GM18873 (cell line): ENCODE results near the gene GTF2F1.
"Not testable (repeated sequence)": the region's sequence is repeated elsewhere in the genome, so short reads cannot be mapped to it uniquely, and the experiment has no call there.

Experiments used
- ATAC-seq: cut with Tn5 transposase; IDR thresholded peaks from one replicate; pipeline ENCODE4 v1.9.1; 2021; ENCODE audit warnings: mild to moderate bottlenecking, moderate library complexity, moderate number of reproducible peaks; ENCODE audit not compliant: unreplicated experiment, low FRiP score

GTF2F1 gene, protein sequence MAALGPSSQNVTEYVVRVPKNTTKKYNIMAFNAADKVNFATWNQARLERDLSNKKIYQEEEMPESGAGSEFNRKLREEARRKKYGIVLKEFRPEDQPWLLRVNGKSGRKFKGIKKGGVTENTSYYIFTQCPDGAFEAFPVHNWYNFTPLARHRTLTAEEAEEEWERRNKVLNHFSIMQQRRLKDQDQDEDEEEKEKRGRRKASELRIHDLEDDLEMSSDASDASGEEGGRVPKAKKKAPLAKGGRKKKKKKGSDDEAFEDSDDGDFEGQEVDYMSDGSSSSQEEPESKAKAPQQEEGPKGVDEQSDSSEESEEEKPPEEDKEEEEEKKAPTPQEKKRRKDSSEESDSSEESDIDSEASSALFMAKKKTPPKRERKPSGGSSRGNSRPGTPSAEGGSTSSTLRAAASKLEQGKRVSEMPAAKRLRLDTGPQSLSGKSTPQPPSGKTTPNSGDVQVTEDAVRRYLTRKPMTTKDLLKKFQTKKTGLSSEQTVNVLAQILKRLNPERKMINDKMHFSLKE

DNA sequence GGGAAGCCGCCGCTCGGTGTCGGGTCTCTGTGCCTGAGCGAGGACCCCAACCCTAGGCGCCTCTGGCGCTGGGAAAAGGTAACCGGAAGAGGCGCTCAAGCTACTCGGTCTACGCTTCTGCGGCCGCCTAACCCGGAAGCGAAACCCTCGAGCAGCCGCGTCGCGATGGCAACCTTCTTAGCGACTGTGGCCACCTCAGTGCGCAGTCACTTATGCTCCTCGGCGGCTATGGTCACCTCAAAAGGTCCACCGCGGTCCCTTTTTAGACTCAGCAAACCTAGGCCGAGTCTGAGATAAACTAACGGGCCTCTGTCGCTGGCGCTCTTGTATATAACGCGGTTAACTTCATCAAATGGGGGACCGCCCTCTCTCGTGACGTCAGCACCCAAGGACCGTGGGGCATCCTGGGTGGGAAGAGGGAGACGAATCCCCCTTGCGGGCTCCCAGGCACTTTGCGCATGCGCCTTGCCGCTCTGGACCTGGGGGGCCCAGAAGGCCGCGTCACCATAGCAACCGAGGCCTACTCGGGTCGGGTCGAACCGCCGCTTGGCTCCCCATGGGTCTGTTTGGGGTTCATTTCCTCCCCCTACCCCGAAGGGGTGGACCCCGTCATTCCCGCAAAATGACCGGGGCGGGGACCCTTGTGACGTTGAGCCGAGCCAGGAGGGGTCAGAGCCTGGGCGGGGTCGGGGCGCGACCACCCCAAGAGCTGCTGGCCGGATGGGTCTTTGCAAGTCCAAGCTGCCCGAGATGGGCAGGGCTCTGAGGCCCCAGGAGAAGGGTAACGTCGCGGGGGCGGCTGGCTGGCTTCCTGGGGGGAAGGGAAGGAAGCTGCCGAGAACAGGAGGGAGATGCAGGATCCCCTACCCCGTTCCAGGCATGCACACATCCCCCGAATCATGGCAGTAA, at the start of gene GTF2F1:
Gene GTF2F1, minus strand, starts transcription at position 91 of the 909 bp plus-strand sequence. CDS start 169 bp downstream, outside the sequence.
- ATAC-seq, result peak; percentile 72

DNA sequence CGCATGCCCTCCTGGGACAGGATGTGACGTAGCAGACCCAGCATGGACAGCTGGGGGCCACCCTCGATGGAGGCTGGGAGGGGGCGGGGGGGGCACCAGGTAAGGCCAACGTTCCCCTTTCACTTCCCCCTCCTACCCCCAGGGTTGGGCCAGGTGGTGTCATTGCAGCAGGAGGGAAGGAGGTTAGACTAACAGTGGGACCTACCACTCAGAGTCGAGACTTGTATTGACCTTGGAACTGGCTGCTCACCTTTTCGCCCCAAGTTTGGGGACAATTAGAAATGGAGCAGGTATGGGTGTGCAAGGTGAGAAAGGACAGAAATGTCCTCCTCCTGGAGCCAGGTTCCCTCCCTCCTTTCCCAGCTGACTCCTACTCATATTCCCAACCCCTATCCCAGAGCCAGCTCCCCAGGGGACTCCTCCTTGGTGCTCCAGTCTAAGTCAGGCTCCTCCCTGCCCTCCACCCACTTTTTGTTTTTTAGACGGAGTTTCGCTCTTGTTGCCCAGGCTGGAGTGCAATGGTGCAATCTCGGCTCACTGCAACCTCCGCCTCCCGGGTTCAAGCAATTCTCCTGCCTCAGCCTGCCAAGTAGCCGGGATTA, 49.2 kb upstream of the GTF2F1 start:
- no peak for ATAC-seq

DNA sequence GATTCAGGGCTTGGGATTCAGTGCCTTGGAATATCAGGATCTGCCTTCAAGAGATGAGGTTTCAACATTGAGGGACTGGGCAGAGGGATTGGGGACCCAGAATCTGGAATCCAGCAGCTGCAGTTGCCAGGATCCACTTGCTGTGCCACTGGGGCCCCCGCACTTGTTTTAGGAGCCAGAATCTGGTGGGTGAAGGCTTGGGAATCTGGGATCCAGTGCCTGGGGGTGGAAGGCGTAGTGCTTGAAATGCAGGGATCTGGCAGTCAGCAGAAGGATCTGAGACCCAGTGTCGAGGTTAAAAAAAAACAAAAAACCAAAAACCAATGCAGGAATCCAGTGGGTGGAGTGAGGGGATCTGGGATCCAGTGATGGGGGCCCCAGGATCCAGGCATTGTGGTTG, 47.9 kb upstream of the GTF2F1 start:
- ATAC-seq, result no peak

DNA sequence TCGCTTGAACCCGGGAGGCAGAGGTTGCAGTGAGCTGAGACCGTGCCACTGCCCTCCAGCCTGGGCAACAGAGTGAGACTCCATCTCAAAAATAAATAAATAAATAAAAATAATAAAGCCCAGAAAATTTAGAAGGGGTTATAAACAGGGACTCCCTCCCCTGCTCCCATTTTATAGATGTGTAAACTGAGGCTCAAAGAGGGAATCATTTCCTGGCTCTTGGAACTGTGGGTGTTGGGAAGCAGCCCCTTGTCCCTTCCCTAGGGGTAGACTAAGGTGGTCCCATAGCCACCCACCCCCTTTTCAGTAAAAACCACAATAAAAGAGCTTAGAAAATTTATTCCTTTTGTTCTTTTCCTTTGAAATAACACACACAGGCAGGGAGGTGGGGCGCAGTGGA, 46.8 kb upstream of the GTF2F1 start:
- no peak for ATAC-seq

DNA sequence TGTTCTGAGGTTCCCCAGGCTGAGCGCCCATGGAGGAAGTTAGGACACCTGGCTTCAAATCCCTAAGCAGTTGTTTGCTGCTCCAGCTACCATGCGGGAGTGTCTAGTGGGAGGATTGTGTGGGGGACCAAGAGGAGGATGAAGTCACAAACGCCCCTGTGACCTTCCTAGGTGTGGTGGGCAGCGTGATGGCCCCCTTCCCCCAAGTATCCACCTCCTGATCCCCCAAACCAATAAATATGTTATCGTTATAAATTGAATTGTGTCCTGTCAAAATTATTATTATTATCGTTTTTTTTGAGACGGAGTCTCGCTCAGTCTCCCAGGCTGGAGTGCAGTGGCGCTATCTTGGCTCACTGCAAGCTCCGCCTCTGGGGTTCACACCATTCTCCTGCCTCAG, 40.7 kb upstream of the GTF2F1 start, which contains the start of gene SLC25A41:
Gene SLC25A41, minus strand, starts transcription at position 101 of the 400 bp plus-strand sequence. Its CDS starts 70 bp downstream, at position 31.
- ATAC-seq, result no peak

DNA sequence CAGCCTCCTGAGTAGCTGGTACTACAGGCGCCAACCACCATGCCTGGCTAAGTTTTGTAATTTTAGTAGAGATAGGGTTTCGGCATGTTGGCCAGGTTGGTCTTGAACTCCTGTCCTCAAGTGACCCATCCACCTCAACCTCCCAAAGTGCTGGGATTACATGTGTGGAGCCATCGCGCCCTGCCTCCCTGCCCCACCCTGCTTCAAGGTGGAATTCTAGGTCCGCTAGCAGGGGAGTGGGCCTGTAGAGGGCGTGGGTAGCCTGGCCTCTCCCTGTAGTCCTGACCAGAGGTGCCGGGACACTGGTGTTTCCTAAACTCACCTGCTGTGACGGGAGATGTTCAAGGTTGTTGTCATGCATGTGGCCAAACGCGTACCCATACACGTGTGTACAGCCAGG, 40.2 kb upstream of the GTF2F1 start:
- no peak for ATAC-seq

DNA sequence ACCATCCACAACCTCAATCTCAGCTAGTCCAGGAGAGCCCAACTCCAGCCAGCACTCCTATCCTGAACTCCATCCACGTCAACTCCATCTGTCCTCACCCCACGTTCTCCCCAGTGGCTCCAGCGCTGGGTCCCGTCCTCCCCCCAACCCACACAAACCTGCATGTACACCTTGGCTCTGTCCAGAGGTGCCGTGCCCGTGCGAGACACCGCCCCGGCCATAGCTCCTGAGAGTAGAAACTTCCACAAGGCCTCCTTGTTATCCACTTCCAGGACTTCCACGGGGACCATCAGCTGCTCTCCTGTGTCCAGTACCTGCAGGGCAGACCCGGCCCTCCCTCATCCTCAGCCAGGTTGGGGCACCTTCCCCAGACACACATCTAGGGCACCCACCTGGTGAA, 38.9 kb upstream of the GTF2F1 start:
- no peak for ATAC-seq

DNA sequence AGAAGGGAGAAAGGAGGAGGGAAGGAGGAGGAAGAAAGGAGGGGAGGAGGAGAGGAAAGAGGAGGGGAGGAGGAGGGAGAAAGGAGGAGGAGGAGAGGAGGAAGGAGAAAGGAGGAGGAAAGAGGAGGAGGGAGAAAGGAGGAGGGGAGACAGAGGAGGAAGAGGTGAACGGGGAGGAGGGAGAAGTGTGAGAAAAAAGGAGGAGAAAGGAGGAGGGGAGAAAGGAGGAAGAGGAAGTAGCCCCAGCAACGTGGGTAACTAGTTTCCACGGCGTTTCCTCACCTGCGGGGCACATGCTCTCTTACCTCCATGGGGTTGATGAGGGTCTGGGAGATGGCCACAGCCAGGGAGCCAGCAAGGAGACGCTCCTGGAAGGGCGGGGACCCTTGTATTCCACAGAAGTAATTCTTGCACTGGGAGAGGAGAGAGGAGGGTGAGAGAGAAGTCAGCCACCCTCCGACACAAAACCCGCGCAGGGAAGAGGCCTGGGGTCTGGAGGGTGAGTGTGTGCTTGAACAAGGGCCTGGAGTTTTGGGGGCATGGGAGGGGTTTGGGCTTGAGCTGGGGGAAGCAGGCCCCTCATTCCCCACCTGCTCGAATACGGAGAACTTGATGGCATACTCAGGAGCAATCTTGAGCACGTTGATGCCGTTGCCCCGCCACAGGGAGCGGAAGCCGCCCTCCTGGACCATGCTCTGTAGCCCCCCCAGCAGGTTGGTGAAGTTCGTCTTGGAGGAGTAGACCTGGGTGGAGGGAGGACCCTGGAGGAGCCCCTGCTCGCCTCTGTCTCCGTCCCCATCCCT, 36.7 kb upstream of the GTF2F1 start:
- ATAC-seq, result no peak

DNA sequence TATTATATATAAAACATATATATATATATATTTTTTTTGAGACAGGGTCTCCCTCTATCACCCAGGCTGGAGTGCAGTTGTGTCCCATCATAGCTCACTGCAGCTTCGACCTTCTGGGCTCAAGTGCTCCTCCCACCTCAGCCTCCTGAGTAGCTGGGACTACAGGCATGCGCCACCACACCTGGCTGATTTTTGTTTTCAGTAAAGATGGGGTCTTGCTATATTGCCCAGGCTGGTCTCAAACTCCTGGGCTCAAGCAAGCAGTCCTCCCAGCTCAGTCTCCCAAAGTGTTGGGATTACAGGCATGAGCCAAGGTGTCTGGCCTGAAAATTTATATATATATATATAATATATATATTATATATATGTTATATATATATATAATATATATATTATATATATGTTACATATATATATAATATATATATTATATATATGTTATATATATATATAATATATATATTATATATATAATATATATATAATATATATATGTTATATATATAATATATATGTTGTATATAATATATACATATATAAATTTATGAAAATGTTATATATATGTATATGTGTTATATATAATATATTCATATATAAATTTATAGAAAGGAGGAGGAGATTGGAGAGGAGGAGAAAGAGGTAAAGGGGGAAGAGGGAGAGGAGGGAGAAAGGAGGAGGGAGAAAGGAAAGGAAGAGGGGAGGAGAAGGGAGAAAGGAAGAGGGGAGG, 35.9 kb upstream of the GTF2F1 start:
- ATAC-seq, result not testable (repeated sequence)

DNA sequence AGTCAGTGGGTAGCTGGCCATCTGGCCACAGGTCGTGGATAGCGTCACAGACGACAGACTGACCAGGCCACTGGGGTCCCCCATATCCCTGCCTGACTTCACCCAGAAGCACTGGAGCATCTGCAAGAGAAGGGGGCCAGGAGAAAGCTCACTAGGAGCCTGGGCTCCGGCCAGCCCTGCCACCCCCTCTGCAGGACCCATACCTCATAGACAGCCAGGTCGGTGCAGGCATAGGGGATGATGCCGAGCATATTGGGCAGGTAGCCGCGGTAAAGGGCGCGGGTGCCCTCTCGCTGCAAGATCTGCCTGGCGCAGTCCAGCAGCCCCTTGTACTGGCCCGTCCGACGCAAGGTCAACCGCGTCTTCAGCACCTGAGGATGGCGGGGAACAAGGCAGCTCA, 34.2 kb upstream of the GTF2F1 start:
- no peak for ATAC-seq

DNA sequence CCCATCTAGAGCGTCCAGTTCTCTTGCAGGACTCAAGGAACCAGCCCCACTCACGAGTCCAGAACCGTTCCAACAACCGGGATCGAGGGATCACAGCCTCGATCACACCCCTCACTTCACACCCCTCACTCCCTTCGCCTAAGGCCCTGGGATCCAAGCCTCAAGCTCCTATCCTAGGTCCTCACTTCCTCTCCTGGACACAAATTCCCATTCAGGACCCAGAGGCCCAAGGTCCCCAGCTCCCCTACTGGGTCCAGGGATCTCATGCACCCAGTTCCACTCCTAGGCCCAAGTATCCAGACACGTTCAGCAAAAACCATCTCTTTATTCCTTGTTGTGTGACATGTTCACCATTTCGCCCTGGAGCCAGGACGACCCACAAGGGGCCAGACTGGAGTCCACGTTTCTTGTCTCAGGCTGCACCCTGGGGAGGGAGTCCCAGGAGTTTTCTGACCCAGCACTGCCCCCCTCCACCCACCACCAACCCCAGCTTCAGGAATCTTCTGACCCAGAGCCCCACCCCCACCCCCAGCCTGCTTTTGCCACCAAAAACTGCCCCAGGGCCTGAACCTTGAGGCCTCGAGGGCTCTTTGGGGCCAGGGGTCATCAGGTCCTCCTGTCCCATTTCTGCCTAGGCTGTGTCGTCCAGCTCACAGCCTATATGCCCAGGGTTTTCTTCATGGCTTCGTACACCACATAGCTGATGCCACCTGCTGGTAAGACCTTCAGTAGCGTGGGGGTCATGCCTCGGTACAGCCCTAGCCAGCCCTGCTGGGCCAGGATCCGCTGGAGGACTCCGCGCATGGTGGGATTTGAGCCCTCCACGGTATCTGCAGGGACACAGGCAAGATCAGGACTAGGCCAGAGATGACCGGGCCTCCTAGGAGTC, 33.0 kb upstream of the GTF2F1 start:
- no peak for ATAC-seq

DNA sequence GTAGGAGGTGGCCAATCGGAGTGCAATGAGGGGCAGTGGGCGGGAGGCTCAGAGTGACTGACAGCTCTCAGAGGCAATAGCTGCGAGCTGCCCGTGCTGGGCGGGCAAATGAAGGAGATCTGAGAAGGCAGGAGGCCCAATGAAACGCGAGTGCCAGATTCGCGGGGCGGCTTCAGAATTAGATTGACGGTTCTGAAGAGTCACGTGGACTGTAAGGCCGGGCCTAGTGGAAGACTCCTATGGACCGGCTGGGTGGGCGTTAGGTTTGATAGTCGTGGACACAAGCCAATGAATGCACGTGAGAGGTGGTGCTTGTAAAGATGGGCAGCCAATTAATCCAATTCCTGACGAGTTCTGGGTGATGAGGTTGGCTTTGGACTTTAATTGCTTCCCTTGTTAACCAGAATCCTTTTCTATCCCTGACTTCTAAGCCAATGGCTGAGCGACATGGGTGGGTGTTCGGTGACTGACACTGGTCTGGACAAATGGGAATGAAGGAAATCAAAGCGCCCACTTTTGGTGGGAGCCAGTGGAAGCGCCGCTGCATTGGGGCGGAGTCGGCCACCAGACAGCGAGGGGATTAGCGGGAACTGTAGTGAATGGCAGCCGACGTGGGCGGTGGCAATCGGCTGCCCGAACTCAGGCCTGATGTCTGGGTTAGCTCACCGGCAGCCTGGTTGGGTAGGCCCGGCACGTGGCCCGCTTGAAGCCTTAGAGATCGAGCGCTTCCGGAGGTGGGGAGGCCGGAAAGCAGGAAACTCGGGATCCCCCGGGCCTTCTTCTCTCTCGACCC, 32.2 kb upstream of the GTF2F1 start:
- ATAC-seq, result peak; percentile 80

DNA sequence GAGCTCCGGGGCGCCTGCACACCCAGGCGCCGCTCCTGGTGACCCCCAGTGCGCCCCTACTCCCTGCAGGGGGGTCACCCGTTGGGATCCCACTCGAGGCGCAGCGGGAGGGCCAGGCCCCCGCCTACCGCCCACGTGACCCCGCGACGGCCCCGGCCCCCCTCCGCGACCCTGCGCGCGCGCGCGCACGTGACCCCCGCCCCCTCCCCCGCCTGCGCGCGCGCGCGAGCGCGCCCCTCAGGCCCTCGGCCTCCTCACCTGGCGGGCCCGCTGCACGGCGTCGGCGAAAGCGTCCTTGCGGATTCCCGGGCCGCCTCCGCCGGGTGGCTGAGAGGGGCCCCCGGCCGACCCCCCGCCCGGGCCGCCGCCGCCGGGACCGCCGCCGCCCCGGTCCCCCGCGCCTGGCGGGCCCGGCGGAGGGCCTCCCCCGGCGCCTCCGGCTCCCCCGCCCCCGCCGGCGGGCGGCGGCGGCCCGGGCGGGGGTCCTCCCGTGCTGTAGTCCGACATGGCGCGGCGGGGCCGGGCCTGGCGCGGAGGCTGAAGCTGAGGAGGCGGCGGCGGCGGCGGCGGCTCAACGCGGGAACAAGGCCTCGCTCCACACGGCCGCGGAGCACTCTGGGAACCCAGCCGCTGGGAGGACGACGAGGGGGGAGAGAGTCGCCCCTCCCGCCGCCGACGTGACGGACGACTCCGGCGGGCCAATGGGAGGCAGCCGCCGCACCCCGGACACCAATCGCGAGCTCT, 31.4 kb upstream of the GTF2F1 start, which contains the start of gene KHSRP:
Gene KHSRP, minus strand, starts transcription at position 617 of the 744 bp plus-strand sequence. Its CDS starts 110 bp downstream, at position 507.
- no peak for ATAC-seq

DNA sequence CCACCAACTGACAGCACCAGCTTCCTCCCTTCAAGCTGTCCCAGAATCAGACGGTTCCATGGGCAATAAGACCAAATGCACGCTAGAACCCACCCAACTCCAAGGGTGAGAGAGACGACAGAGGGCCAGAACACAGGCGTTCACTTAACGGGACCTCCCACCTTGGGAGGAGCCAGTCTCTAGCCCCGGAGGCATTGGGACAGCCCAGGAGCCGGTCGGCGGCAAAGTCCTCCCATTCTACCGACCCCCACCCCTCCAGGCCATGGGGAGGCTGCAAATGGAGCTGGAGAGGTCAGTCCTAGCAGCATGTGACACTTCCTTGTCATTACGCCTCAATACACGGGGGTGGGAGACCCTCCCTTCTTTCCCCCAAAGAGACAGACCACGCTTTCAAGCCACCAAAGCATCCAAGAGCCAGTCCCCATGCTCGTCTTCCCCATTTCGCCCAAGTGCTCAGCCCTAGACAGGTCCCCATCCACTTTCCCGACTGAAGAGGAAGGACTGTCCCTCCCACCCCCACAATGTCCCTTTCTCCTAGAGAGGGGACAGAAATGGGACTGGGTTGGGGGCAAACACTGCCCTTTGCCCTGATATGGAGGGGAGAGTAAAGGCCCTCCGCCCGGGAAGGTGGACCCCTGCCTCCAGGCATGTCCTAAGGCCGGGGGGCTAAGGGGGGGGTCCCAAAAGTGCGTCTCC, 30.7 kb upstream of the GTF2F1 start:
- no peak for ATAC-seq

DNA sequence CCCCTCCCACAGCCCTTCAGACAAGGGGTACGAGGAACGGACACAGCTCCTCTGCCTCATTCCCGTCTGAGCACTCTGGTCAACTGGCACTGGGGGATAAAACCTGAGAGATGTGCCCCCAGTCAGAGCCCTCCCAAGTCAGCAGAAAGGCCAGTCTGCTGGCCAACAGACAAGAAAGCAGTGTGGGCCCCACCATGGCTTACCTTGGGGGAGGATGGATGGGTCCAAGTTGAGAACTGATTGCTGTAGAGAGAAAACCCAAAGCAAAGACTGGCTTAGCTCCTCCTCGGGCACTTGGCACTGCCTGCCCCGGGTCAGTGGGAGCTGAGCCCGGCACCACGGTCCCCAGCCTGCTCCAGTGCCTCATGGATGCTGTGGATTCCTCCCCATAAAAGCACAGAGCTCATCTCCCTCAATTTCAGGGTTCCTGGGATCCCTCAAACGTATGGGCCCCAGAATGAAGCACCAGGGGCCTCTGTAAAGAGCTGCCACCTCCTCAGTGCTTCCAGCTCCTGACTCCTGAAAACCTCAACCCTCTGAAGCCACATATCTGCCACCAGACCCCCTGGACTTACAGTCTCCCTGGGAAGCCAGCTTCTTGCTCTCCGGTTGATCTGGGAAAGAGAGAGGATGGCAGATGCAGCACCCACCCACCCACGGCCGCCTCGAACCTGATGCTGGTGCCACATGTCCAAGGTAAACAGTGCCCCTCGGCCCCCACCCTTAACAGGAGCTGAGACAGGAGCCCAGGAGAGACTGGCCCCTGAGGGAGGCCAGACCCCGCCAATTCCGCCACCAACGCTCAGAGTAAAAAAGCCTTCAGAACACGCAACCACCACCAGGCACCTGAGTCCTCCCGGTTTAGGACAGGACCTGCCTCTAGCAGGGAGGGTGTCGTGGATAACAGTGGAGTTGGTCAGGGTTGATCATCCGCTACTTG, 28.4 kb upstream of the GTF2F1 start:
- ATAC-seq, result no peak
